HCT116 (cell line): ENCODE data around the gene GPR17. TPM values are rescaled to one million over a fixed set of nuclear protein-coding genes. Genes with fewer than 3 reads are reported as not detected.

ENCODE experiments used
- ATAC-seq: fragments of 200-7000 bp; cut with Tn5 transposase; 2 replicates; pipeline ENCODE4 v1.9.1; 2020; ENCODE audit warnings: mild to moderate bottlenecking, moderate library complexity
- BruUV-seq: library from RNA; stranded (reverse); fragments of 400-500 nt; replicated peaks from 2 replicates; lab custom pipeline; 2021; lab: Mats Ljungman, UMichigan
- CTCF ChIA-PET: fragments of 300-600 bp; sonication (Branson Sonifier 250); formaldehyde crosslinking; loops from one replicate; lab custom pipeline; 2021; ENCODE audit warnings: antibody characterized with exemption; lab: Charles Lee
- POLR2A ChIA-PET: fragments of 300-600, 350-600 bp; sonication (Branson Sonifier 250); formaldehyde crosslinking; loops from one replicate; lab custom pipeline; 2021; ENCODE audit warnings: antibody characterized with exemption; lab: Charles Lee
- RAD21 ChIA-PET, 2 experiments: fragments of 300-600 bp; sonication (Branson Sonifier 250); formaldehyde crosslinking; loops; one replicate each; lab custom pipeline; 2023; ENCODE audit warnings: low total read pairs in 2 of 2; ENCODE audit not compliant: uncharacterized antibody in 2 of 2, unreplicated experiment in 2 of 2, low non-redundant PET in 1 of 2; lab: Charles Lee
- DNase-seq: peaks from one replicate; pipeline ENCODE4 v3.0.0-alpha.2; 2010; ENCODE audit warnings: low read depth, low spot score
- H2AFZ ChIP-seq: fragments of 200-600 bp; shearing (Covaris generic), sonication (generic); 2 replicates; pipeline ENCODE4 v1.6.1; 2017; ENCODE audit warnings: low read depth, mixed run types, mixed read lengths, antibody characterized with exemption, low read length; ENCODE audit not compliant: poor library complexity, severe bottlenecking
- H3K27ac ChIP-seq: 2 replicates; pipeline ENCODE4 v1.5.1; 2012; ENCODE audit warnings: low read depth, low read length
- H3K27me3 ChIP-seq: fragments of 200-600 bp; sonication (generic); 2 replicates; pipeline ENCODE4 v1.6.1; 2016; ENCODE audit warnings: mixed run types, low read length, mixed read lengths; ENCODE audit not compliant: insufficient read depth
- H3K36me3 ChIP-seq, 2 experiments: fragments of 200-500 bp in 1 of 2; fragments of 200-600 bp in 1 of 2; sonication (Bioruptor generic) in 1 of 2; sonication (generic) in 1 of 2; 2 replicates each; pipeline versions ENCODE4 v1.5.1 to v1.6.1; 2014 to 2016; ENCODE audit warnings: low read length in 2 of 2, inconsistent platforms in 1 of 2, mixed read lengths in 1 of 2, mixed run types in 1 of 2; ENCODE audit not compliant: insufficient read depth in 2 of 2, control insufficient read depth in 1 of 2
- H3K4me1 ChIP-seq, 2 experiments: fragments of 200-600 bp in 1 of 2; sonication (generic) in 1 of 2; 2 replicates each; pipeline versions ENCODE4 v1.5.1 to v1.6.1; 2012 to 2017; ENCODE audit warnings: low read length in 2 of 2, inconsistent platforms in 1 of 2, mild to moderate bottlenecking in 1 of 2, mixed read lengths in 1 of 2, mixed run types in 1 of 2, moderate library complexity in 1 of 2; ENCODE audit not compliant: insufficient read depth in 2 of 2, control insufficient read depth in 1 of 2
- H3K4me2 ChIP-seq: fragments of 200-600 bp; sonication (generic); 2 replicates; pipeline ENCODE4 v1.6.1; 2017; ENCODE audit warnings: mixed run types, low read length, mixed read lengths
- H3K4me3 ChIP-seq, 2 experiments: fragments of 200-600 bp in 1 of 2; sonication (generic) in 1 of 2; replicated peaks in 1 of 2; 2 replicates each; pipeline ENCODE4 v1.5.1; 2011 to 2016; ENCODE audit warnings: low read length in 2 of 2, control low read depth in 1 of 2, low read depth in 1 of 2, mild to moderate bottlenecking in 1 of 2, mixed read lengths in 1 of 2, mixed run types in 1 of 2
- H3K79me2 ChIP-seq: fragments of 200-600 bp; sonication (generic); 2 replicates; pipeline ENCODE4 v1.6.1; 2017; ENCODE audit warnings: mild to moderate bottlenecking, mixed run types, low read length, moderate library complexity, mixed read lengths; ENCODE audit not compliant: insufficient read depth
- H3K9ac ChIP-seq: fragments of 200-600 bp; sonication (generic); 2 replicates; pipeline ENCODE4 v1.6.1; 2016; ENCODE audit warnings: low read length, mixed read lengths
- H3K9me2 ChIP-seq: fragments of 200-600 bp; sonication (generic), shearing (Covaris generic); 2 replicates; pipeline ENCODE4 v1.6.1; 2017; ENCODE audit warnings: mixed run types, mild to moderate bottlenecking, moderate library complexity; ENCODE audit not compliant: insufficient read depth
- H3K9me3 ChIP-seq, 2 experiments: fragments of 200-500 bp in 1 of 2; fragments of 200-600 bp in 1 of 2; sonication (Bioruptor generic) in 1 of 2; sonication (generic) in 1 of 2; 2 replicates each; pipeline ENCODE4 v1.6.1; 2014 to 2017; ENCODE audit warnings: low read length in 2 of 2, mixed read lengths in 2 of 2, inconsistent platforms in 1 of 2, low read depth in 1 of 2, mild to moderate bottlenecking in 1 of 2, mixed run types in 1 of 2, moderate library complexity in 1 of 2; ENCODE audit not compliant: control insufficient read depth in 1 of 2, insufficient read depth in 1 of 2
- H4K20me1 ChIP-seq: fragments of 200-600 bp; sonication (generic), shearing (Covaris generic); 2 replicates; pipeline ENCODE4 v1.6.1; 2017; ENCODE audit warnings: mixed run types, mild to moderate bottlenecking, moderate library complexity; ENCODE audit not compliant: insufficient read depth
- CTCF ChIP-seq, 3 experiments: fragments of 200-600 bp in 1 of 3; sonication (generic) in 1 of 3; IDR thresholded peaks in 2 of 3; conservative IDR thresholded peaks in 1 of 3; 2 replicates each; pipeline ENCODE4 v1.5.1; 2012 to 2017; ENCODE audit warnings: low read depth in 2 of 3, low read length in 2 of 3, antibody characterized with exemption in 1 of 3, borderline replicate concordance in 1 of 3, control low read depth in 1 of 3, mild to moderate bottlenecking in 1 of 3, mixed read lengths in 1 of 3, mixed run types in 1 of 3, moderate library complexity in 1 of 3; ENCODE audit not compliant: insufficient read depth in 1 of 3
- RAD21 ChIP-seq: IDR thresholded peaks from 2 replicates; pipeline ENCODE4 v1.6.1; 2012; ENCODE audit warnings: low read depth, mild to moderate bottlenecking
- TCF7L2 ChIP-seq: IDR thresholded peaks from 2 replicates; pipeline ENCODE4 v1.7.0; 2011; ENCODE audit warnings: borderline replicate concordance, inconsistent platforms; ENCODE audit not compliant: insufficient read depth, insufficient read length; ENCODE audit errors: extremely low read depth
- YY1 ChIP-seq: IDR thresholded peaks from 2 replicates; pipeline ENCODE4 v1.6.1; 2011; ENCODE audit warnings: low read length, low read depth, moderate library complexity, mild to moderate bottlenecking; ENCODE audit not compliant: insufficient replicate concordance; ENCODE audit errors: extremely low read depth
- intact Hi-C: fragments of 100-400 bp; cut with micrococcal nuclease; formaldehyde crosslinking; loops from 2 replicates; pipeline ENCODE4 v1.10.0; 2022
- total RNA-seq: library from RNA; stranded (reverse); gene quantifications from one replicate; pipeline ENCODE4 v1.2.1, GENCODE V29; 2021; ENCODE audit not compliant: unreplicated experiment

Gene GPR17
- total RNA-seq, 1 experiment from 2014 or later, result not detected

- Histone ChIP-seq H3K4me1 (peaks cover 0 to 8% of the 10 kb centered on the region in 2 experiments; a peak in 1 of 4 replicates), H3K36me3 (no peaks in the 10 kb centered on the region), H2AFZ (no peak overlapping the region), H3K4me3 (no peak overlapping the region), H3K9ac (no peak overlapping the region), H3K4me2 (no peak overlapping the region), H3K9me3 (no peaks in the 10 kb centered on the region; a peak in 1 of 4 replicates), H3K27me3 (no peaks in the 10 kb centered on the region), H3K9me2 (no peaks in the 10 kb centered on the region), H3K27ac (no peak overlapping the region), H4K20me1 (no peaks in the 10 kb centered on the region), H3K79me2 (no peaks in the 10 kb centered on the region)
- ATAC-seq (no peak), DNase-seq (no peak)
- ChIA-PET CTCF (no interaction called here), POLR2A (no interaction called here), RAD21 (no interaction called here)
- BruUV-seq, result no TSS peak
- TF ChIP-seq TCF7L2 (no peak), RAD21 (no peak)
- intact Hi-C loops, result no loop called here
Observed at GRCh38 chr2:127661072-127661649, 15.2 kb downstream of the GPR17 start.

- H3K4me2 ChIP-seq, result no peak overlapping the region
- no peaks in the 10 kb centered on the region for H3K27me3 ChIP-seq
- intact Hi-C loops, result no loop called here
- H3K36me3 ChIP-seq, result no peaks in the 10 kb centered on the region
- RAD21 ChIA-PET, result no interaction called here
- TF ChIP-seq YY1, result no peak
- TF ChIP-seq CTCF (IDR thresholded peaks at IDR 0.05 in 2 of 3, conservative IDR thresholded peaks at IDR 0.05 in 1 of 3; ENCODE audit: borderline replicate concordance in 1 of 3, insufficient read depth in 1 of 3, low read depth in 2 of 3, low read length in 2 of 3), result 0 out of 6 replicates have a peak, but pooled peaks of 1 of the 3 experiments have one; percentile 9
- TF ChIP-seq TCF7L2, result no peak
- no peak overlapping the region for H3K9ac ChIP-seq
- no peaks in the 10 kb centered on the region; a peak in 1 of 4 replicates for H3K9me3 ChIP-seq
- no peak overlapping the region for H3K27ac ChIP-seq
- H4K20me1 ChIP-seq, result no peaks in the 10 kb centered on the region
- CTCF ChIA-PET, result no interaction called here
- H3K79me2 ChIP-seq, result no peaks in the 10 kb centered on the region
- ATAC-seq, result peak; percentile 53; the same call in 1 of the 2 replicates
- DNase-seq, result no peak
- POLR2A ChIA-PET, result no interaction called here
- no peaks in the 10 kb centered on the region for H3K9me2 ChIP-seq
- H3K4me3 ChIP-seq, result no peak overlapping the region
- peaks cover 0 to 8% of the 10 kb centered on the region in 2 experiments; a peak in 1 of 4 replicates for H3K4me1 ChIP-seq
- no peak overlapping the region for H2AFZ ChIP-seq
- no TSS peak for BruUV-seq
Observed at GRCh38 chr2:127661949-127662510, 16.1 kb downstream of the GPR17 start.
